ENCODE data around the gene MIA2.

MIA2 gene

GRCh38 chr14:39376667-39377403 is 143.1 kb downstream of the MIA2 start:
- no peak overlapping the region for H3K4ac ChIP-seq (ENCODE audit: low read depth in 1 of 2, low read length in 2 of 2)
- H3K79me1 ChIP-seq (replicated peaks; ENCODE audit: low read length, poor library complexity, severe bottlenecking): no peaks in the 10 kb centered on the region
- 54% methylated on average over 3 of the region's 4 CpGs for WGBS
- no peaks in the 10 kb centered on the region for H3K27me3 ChIP-seq (ENCODE audit: control insufficient read depth in 1 of 2, insufficient read depth in 1 of 2, low read length in 2 of 2)
- no peak overlapping the region for H2BK15ac ChIP-seq (ENCODE audit: low read depth, poor library complexity, severe bottlenecking)
- H2AK5ac ChIP-seq (ENCODE audit: low read length, severe bottlenecking): no peak overlapping the region
- H3K14ac ChIP-seq (ENCODE audit: low read length in 2 of 2): no peak overlapping the region
- H3K4me1 ChIP-seq (ENCODE audit: control insufficient read depth, insufficient read depth, low read depth, low read length): no peaks in the 10 kb centered on the region
- H3K27ac ChIP-seq (ENCODE audit: low read length, poor library complexity, severe bottlenecking): peak overlapping the region; percentile 54
- peak; percentile 65 for DNase-seq
- no peak overlapping the region for H3K23ac ChIP-seq (ENCODE audit: low read length in 2 of 2)
- no peak overlapping the region for H3K4me2 ChIP-seq (ENCODE audit: low read length, poor library complexity, severe bottlenecking)
- no peak overlapping the region for H2BK120ac ChIP-seq (ENCODE audit: low read depth, low read length)
- peak overlapping the region; percentile 88 for H3K9ac ChIP-seq (ENCODE audit: low read length)
- H3K36me3 ChIP-seq (ENCODE audit: control insufficient read depth in 1 of 2, insufficient read depth in 2 of 2, low read depth in 1 of 2, low read length in 2 of 2): no peaks in the 10 kb centered on the region
- H3K18ac ChIP-seq (ENCODE audit: low read depth in 1 of 2, low read length in 2 of 2): no peak overlapping the region
- H2BK5ac ChIP-seq (ENCODE audit: low read depth, low read length, poor library complexity, severe bottlenecking): no peak overlapping the region
- no peak overlapping the region for H4K8ac ChIP-seq (ENCODE audit: low read length)
- H2BK12ac ChIP-seq (ENCODE audit: low read length in 2 of 2): no peak overlapping the region
- no peak overlapping the region for H4K91ac ChIP-seq (ENCODE audit: low read length)
- H3K9me3 ChIP-seq (ENCODE audit: control insufficient read depth, low read length): no peaks in the 10 kb centered on the region
- H3K4me3 ChIP-seq (ENCODE audit: insufficient read depth in 1 of 2, low read depth in 1 of 2, low read length in 2 of 2): peak overlapping the region in 1 of 2 experiments; percentile 2
- H2AFZ ChIP-seq (ENCODE audit: low read depth, low read length): no peak overlapping the region

GRCh38 chr14:39381366-39381765 is 147.7 kb downstream of the MIA2 start:
- Histone ChIP-seq H3K9me3 (ENCODE audit: control insufficient read depth, low read length) (no peaks in the 10 kb centered on the region), H2BK5ac (ENCODE audit: low read depth, low read length, poor library complexity, severe bottlenecking) (no peak overlapping the region), H3K14ac (ENCODE audit: low read length in 2 of 2) (no peak overlapping the region), H3K18ac (ENCODE audit: low read depth in 1 of 2, low read length in 2 of 2) (no peak overlapping the region), H3K9ac (ENCODE audit: low read length) (no peak overlapping the region), H3K36me3 (ENCODE audit: control insufficient read depth in 1 of 2, insufficient read depth in 2 of 2, low read depth in 1 of 2, low read length in 2 of 2) (no peaks in the 10 kb centered on the region), H3K27ac (ENCODE audit: low read length, poor library complexity, severe bottlenecking) (no peak overlapping the region), H4K8ac (ENCODE audit: low read length) (no peak overlapping the region), H2AFZ (ENCODE audit: low read depth, low read length) (no peak overlapping the region), H3K23ac (ENCODE audit: low read length in 2 of 2) (no peak overlapping the region), H3K4me3 (ENCODE audit: insufficient read depth in 1 of 2, low read depth in 1 of 2, low read length in 2 of 2) (no peak overlapping the region), H4K91ac (ENCODE audit: low read length) (no peak overlapping the region), H2AK5ac (ENCODE audit: low read length, severe bottlenecking) (no peak overlapping the region), H2BK12ac (ENCODE audit: low read length in 2 of 2) (no peak overlapping the region), H2BK15ac (ENCODE audit: low read depth, poor library complexity, severe bottlenecking) (no peak overlapping the region), H2BK120ac (ENCODE audit: low read depth, low read length) (no peak overlapping the region), H3K4me2 (ENCODE audit: low read length, poor library complexity, severe bottlenecking) (no peak overlapping the region), H3K27me3 (ENCODE audit: control insufficient read depth in 1 of 2, insufficient read depth in 1 of 2, low read length in 2 of 2) (no peaks in the 10 kb centered on the region), H3K79me1 (replicated peaks; ENCODE audit: low read length, poor library complexity, severe bottlenecking) (peaks cover 1% of the 10 kb centered on the region), H3K4me1 (ENCODE audit: control insufficient read depth, insufficient read depth, low read depth, low read length) (no peaks in the 10 kb centered on the region), H3K4ac (ENCODE audit: low read depth in 1 of 2, low read length in 2 of 2) (no peak overlapping the region)
- DNase-seq: no peak
- WGBS: 100% methylated on average over 4 of the region's 4 CpGs

GRCh38 chr14:39382463-39382862 is 148.7 kb downstream of the MIA2 start:
- no peak overlapping the region for H2AFZ ChIP-seq (ENCODE audit: low read depth, low read length)
- H2BK120ac ChIP-seq (ENCODE audit: low read depth, low read length): no peak overlapping the region
- no peak overlapping the region for H2BK12ac ChIP-seq (ENCODE audit: low read length in 2 of 2)
- no peak overlapping the region for H3K27ac ChIP-seq (ENCODE audit: low read length, poor library complexity, severe bottlenecking)
- no peak overlapping the region for H3K4me2 ChIP-seq (ENCODE audit: low read length, poor library complexity, severe bottlenecking)
- H4K8ac ChIP-seq (ENCODE audit: low read length): no peak overlapping the region
- H3K79me1 ChIP-seq (replicated peaks; ENCODE audit: low read length, poor library complexity, severe bottlenecking): peaks cover 1% of the 10 kb centered on the region
- H4K91ac ChIP-seq (ENCODE audit: low read length): no peak overlapping the region
- 87% methylated on average over 3 of the region's 3 CpGs for WGBS
- no peak for DNase-seq
- H3K23ac ChIP-seq (ENCODE audit: low read length in 2 of 2): no peak overlapping the region
- H3K4ac ChIP-seq (ENCODE audit: low read depth in 1 of 2, low read length in 2 of 2): no peak overlapping the region
- no peak overlapping the region for H2BK15ac ChIP-seq (ENCODE audit: low read depth, poor library complexity, severe bottlenecking)
- H3K9ac ChIP-seq (ENCODE audit: low read length): no peak overlapping the region
- no peaks in the 10 kb centered on the region for H3K9me3 ChIP-seq (ENCODE audit: control insufficient read depth, low read length)
- H3K36me3 ChIP-seq (ENCODE audit: control insufficient read depth in 1 of 2, insufficient read depth in 2 of 2, low read depth in 1 of 2, low read length in 2 of 2): no peaks in the 10 kb centered on the region
- H3K4me3 ChIP-seq (ENCODE audit: insufficient read depth in 1 of 2, low read depth in 1 of 2, low read length in 2 of 2): no peak overlapping the region
- H3K18ac ChIP-seq (ENCODE audit: low read depth in 1 of 2, low read length in 2 of 2): no peak overlapping the region
- H3K4me1 ChIP-seq (ENCODE audit: control insufficient read depth, insufficient read depth, low read depth, low read length): no peaks in the 10 kb centered on the region
- no peak overlapping the region for H3K14ac ChIP-seq (ENCODE audit: low read length in 2 of 2)
- no peak overlapping the region for H2BK5ac ChIP-seq (ENCODE audit: low read depth, low read length, poor library complexity, severe bottlenecking)
- H3K27me3 ChIP-seq (ENCODE audit: control insufficient read depth in 1 of 2, insufficient read depth in 1 of 2, low read length in 2 of 2): no peaks in the 10 kb centered on the region
- no peak overlapping the region for H2AK5ac ChIP-seq (ENCODE audit: low read length, severe bottlenecking)

GRCh38 chr14:39383026-39383660 is 149.4 kb downstream of the MIA2 start:
- H3K4me2 ChIP-seq (ENCODE audit: low read length, poor library complexity, severe bottlenecking): no peak overlapping the region
- H2BK12ac ChIP-seq (ENCODE audit: low read length in 2 of 2): no peak overlapping the region
- H3K4me1 ChIP-seq (ENCODE audit: control insufficient read depth, insufficient read depth, low read depth, low read length): no peaks in the 10 kb centered on the region
- no peak overlapping the region for H3K4me3 ChIP-seq (ENCODE audit: insufficient read depth in 1 of 2, low read depth in 1 of 2, low read length in 2 of 2)
- no peak overlapping the region for H2BK15ac ChIP-seq (ENCODE audit: low read depth, poor library complexity, severe bottlenecking)
- DNase-seq: no peak
- H4K8ac ChIP-seq (ENCODE audit: low read length): no peak overlapping the region
- no peaks in the 10 kb centered on the region for H3K27me3 ChIP-seq (ENCODE audit: control insufficient read depth in 1 of 2, insufficient read depth in 1 of 2, low read length in 2 of 2)
- no peak overlapping the region for H4K91ac ChIP-seq (ENCODE audit: low read length)
- H3K4ac ChIP-seq (ENCODE audit: low read depth in 1 of 2, low read length in 2 of 2): no peak overlapping the region
- no peak overlapping the region for H3K27ac ChIP-seq (ENCODE audit: low read length, poor library complexity, severe bottlenecking)
- H3K14ac ChIP-seq (ENCODE audit: low read length in 2 of 2): no peak overlapping the region
- peaks cover 1% of the 10 kb centered on the region for H3K79me1 ChIP-seq (replicated peaks; ENCODE audit: low read length, poor library complexity, severe bottlenecking)
- H2AFZ ChIP-seq (ENCODE audit: low read depth, low read length): no peak overlapping the region
- no peak overlapping the region for H2BK120ac ChIP-seq (ENCODE audit: low read depth, low read length)
- H3K9ac ChIP-seq (ENCODE audit: low read length): no peak overlapping the region
- no CpG with 5 or more reads among the region's 1 CpG for WGBS
- no peak overlapping the region for H2AK5ac ChIP-seq (ENCODE audit: low read length, severe bottlenecking)
- H3K18ac ChIP-seq (ENCODE audit: low read depth in 1 of 2, low read length in 2 of 2): no peak overlapping the region
- H3K36me3 ChIP-seq (ENCODE audit: control insufficient read depth in 1 of 2, insufficient read depth in 2 of 2, low read depth in 1 of 2, low read length in 2 of 2): no peaks in the 10 kb centered on the region
- H3K9me3 ChIP-seq (ENCODE audit: control insufficient read depth, low read length): no peaks in the 10 kb centered on the region
- no peak overlapping the region for H2BK5ac ChIP-seq (ENCODE audit: low read depth, low read length, poor library complexity, severe bottlenecking)
- H3K23ac ChIP-seq (ENCODE audit: low read length in 2 of 2): no peak overlapping the region
